ENCODE measurements around the gene ZNF814. TPM values are rescaled to one million over a fixed set of nuclear protein-coding genes. Genes with fewer than 3 reads are reported as not detected.
"Not testable (repeated sequence)": the region's sequence is repeated elsewhere in the genome, so short reads cannot be mapped to it uniquely, and the experiment has no call there.

The ZNF814 gene
- polyA plus RNA-seq, 3 donors: 2.7 to 4.1 (median 4.0) TPM

DNA sequence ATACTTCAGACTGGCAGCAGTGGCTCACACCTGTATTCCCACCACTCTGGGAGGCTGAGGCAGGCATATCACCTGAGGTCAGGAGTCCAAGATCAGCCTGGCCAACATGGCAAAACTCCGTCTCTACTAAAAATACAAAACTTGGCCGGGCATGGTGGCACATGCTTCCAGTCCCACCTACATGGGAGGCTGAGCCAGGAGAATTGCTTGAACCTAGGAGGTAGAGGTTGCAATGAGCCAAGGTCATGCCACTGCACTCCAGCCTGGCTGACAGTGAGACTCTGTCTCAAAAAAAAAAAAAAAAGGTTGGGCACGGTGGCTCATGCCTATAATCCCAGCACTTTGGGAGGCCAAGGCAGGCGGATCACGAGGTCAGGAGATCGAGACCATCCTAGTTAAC lies 19.2 kb downstream of the ZNF814 start:
- H3K27ac ChIP-seq (ENCODE audit: low read depth, low read length): not testable (repeated sequence)
- WGBS, 3 donors: 97 to 98% (median 98%) methylated on average over 5 to 6 of the region's 6 CpGs

GRCh38 chr19:57867868-57868492 lies 20.9 kb downstream of the ZNF814 start:
- no peak overlapping the region for H3K27ac ChIP-seq (ENCODE audit: low read depth, low read length)
- WGBS, 3 donors: 97 to 98% (median 97%) methylated on average over 7 of the region's 7 CpGs

DNA sequence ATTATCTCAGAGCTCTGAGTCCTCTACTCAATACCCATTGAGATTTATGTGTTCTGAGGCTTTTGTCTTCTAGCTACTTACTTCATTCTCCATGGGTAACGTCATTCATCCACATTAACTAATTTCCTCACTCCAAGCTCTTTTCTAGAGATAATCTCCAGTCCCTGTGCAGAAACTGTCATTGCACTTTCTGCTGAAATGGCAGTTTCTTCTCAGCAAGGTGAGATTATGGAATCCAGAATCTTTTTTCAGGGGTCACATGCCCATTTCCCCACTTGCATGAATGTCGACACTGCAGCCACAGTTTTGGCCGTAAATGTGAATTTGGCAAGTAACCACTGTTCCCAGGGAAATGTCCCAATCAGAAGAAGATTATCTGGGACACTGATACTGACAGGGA lies 26.5 kb downstream of the ZNF814 start:
- 70 to 93% (median 91%) methylated on average over 3 of the region's 3 CpGs for WGBS, 3 donors

DNA sequence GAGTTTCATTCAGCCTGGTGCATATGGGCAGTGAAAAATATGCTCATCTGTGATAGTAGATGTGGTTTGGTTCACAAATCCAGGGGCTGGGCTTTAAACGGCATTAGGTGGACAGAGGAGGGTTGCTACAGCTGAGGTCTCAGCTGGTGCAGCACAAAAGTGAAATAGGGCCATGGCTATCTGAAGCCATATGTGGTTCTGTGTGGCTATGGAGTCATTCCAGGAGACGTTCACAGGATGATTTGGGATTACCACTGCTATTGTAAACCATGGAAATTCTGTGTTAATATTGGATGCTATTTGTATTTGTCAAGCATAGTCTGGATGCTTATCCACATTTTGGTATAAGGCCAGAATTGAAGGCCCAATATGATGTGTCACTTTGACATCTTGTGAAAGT lies 34.7 kb downstream of the ZNF814 start:
- WGBS, 3 donors: 76 to 89% (median 88%) methylated on average over 2 of the region's 2 CpGs
- H3K27ac ChIP-seq (ENCODE audit: low read depth, low read length): not testable (repeated sequence)

More for the DNA sequence above, 26.5 kb downstream of the ZNF814 start:
- H3K27ac ChIP-seq (ENCODE audit: low read depth, low read length): not testable (repeated sequence)

DNA sequence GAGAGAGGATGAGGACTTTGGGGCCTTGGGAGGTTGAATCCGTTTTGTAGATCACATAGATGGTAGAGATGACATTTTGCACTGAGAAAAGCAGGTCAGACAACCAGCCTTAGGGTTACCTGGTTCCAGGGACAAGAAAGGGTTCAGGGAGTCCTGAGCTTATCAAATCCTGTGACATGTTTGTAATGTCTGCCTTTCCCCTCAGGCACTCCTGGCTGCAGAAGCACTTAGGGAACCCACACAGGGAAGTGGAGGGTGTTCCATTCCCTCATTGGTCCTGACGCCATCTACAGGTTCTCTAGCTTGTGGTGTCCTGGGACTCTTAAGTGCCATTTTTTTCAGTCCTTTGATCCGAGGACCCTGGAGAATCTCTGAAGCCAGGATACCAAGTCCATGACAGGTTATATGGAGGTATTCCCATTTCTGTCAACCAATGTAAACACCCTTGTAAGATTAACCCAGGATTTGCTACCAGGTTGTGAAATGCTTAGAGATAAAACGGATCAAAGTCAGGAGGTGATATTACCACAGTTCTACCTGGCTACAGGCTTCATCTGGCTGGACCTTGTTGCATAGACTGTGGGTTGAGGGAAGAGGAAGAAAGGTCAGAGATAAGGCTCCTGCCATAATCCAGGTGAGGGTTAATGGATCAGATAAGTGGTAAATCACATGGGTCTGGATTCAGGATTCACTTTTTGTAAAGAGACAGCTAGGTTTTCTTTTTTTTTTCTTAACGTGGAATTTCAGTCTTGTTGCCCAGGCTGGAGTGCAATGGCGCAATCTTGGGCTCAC lies 36.8 kb downstream of the ZNF814 start:
- WGBS, 3 donors: 65 to 84% (median 73%) methylated on average over 5 of the region's 6 CpGs
- not testable (repeated sequence) for H3K27ac ChIP-seq (ENCODE audit: low read depth, low read length)

DNA sequence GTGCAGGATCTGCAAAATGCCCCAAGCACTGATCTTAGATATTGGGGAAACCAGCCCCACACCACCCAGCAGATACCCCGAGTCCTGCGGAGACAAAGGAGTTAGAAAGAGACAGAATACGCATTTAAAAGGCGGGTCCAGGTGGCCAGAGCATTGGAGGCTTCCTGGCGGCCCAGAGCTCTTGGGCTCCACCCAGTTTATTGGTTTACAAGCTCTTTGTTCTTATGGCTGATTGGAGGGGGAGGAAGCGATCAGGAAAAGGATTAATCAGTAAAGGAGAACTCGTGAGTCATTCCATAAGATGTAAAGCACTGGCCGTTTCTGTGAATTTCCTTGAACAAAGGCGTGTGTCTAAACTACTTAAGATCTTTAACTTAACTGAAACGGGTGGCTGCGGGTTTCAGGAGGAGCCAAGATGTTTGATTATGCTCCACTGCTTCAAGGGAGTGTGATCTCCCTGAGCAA lies 38.3 kb downstream of the ZNF814 start:
- 7 to 18% (median 14%) methylated on average over 11 of the region's 11 CpGs for WGBS, 3 donors
- H3K27ac ChIP-seq (ENCODE audit: low read depth, low read length): no peak overlapping the region

- WGBS, 3 donors: 0% methylated on average over 41 to 42 of the region's 42 CpGs
- not testable (repeated sequence) for H3K27ac ChIP-seq (ENCODE audit: low read depth, low read length)
These were observed 39.0 kb downstream of the ZNF814 start, which contains the start of gene ZNF587 for GRCh38 chr19:57849666-57850473. Gene ZNF587 (plus strand): TSS chr19:57849859. CDS start chr19:57850039, 180 bp downstream.

GRCh38 chr19:57849162-57849665 lies 39.6 kb downstream of the ZNF814 start:
- 92 to 97% (median 95%) methylated on average over 2 of the region's 2 CpGs for WGBS, 3 donors
- H3K27ac ChIP-seq (ENCODE audit: low read depth, low read length): not testable (repeated sequence)

- not testable (repeated sequence) for H3K27ac ChIP-seq (ENCODE audit: low read depth, low read length)
- WGBS, 3 donors: 68 to 85% (median 79%) methylated on average over 3 of the region's 3 CpGs
These were observed 41.7 kb downstream of the ZNF814 start for GRCh38 chr19:57847164-57847563.

GRCh38 chr19:57841122-57841763 lies 47.6 kb downstream of the ZNF814 start:
- WGBS, 3 donors: 69 to 87% (median 73%) methylated on average over 6 of the region's 6 CpGs

DNA sequence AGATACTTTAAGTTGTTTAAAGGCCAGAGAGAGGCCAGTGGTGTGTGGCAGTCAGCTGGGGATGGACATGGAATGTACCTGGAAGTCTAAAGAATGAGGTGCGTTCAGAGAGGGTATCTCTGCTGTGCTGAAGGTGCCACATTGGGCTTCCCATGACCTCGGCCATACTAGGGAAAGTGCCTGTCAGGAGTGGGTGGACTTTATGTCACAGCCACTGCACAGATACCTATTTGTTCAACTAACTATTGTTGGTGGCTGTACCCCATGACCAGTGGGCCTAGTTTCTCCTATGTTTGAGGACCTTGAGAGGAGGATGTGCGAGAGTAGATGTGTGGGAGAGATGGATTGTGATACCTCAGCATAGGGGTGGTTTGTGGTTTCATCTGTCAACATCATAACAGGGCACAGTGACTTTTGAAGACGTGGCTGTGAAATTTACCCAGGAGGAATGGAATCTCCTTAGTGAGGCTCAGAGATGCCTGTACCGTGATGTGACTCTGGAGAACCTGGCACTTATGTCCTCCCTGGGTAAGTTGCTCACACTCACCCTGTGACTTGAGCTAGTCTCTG lies 50.1 kb downstream of the ZNF814 start:
- H3K27ac ChIP-seq (ENCODE audit: low read depth, low read length): not testable (repeated sequence)
- WGBS, 3 donors: 92 to 96% (median 93%) methylated on average over 4 to 5 of the region's 5 CpGs

More at GRCh38 chr19:57841122-57841763, 47.6 kb downstream of the ZNF814 start:
- no peak overlapping the region for H3K27ac ChIP-seq (ENCODE audit: low read depth, low read length)

DNA sequence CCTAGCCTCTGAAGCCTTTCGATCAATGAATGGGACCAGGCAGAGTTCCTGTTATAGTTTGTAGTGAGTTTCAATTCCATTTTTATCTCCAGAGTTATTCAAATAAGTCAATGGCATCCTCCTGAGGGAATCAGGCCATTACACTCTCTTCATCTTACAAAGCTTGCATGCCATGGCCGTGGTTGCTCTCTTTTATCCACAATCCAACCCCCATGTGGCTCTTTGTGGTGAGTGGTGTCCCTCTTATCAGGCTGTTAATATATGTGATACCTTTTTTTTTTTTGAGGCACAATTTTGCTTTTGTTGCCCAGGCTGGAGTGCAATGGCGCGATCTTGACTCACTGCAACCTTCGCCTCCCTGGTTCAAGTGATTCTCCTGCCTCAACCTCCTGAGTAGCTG lies 51.8 kb downstream of the ZNF814 start:
- WGBS, 3 donors: 91 to 94% (median 93%) methylated on average over 5 of the region's 5 CpGs
- not testable (repeated sequence) for H3K27ac ChIP-seq (ENCODE audit: low read depth, low read length)

DNA sequence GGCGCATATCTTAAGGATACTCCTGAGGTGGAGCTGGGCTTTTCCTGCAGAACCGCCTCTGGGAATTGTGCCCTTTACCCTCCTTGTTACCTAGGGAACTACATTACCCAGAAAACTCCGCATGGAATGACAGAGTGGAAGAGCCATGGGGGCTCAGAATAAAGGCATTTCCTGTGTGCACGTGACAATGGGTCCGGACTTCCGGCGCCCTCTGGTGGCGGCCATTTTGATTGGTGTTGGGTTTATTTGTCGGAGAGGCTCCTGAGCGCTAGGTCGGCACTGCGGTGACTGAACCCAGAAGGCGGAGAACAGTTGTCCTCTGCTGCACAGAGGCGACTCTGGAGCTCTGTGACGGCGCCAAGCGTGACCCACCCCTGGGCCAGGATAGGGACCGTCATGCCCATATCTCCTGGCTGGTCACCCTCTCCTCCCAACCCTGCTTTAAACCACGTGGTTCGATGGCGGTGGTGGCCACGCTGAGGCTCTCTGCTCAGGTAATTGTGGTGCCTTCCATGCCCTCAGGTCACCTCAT lies 58.7 kb downstream of the ZNF814 start, which contains the start of gene ZNF587B:
ZNF587B (plus strand) TSS at position 229 of the 532 bp plus-strand sequence; CDS start at position 459, 230 bp downstream.
- H3K27ac ChIP-seq (ENCODE audit: low read depth, low read length): no peak within 1 kb of the TSS
- WGBS, 3 donors: 30 to 44% (median 41%) methylated on average over 22 of the region's 22 CpGs

DNA sequence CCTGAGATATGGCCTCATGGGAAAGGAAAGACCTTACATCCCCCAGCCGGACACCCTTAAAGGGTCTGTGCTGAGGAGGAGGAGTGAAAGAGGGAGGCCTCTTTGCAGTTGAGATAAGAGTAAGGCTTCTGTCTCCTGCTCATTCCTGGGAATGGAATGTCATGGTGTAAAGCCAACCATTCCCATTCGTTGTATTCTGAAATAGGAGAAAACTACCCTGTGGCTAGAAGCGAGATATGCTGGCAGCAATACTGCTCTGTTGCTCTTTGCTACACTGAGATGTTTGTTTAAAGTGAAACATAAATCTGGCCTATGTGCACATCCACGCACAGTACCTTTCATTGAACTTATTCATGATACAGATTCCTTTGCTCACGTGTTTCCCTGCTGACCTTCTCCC lies 59.5 kb downstream of the ZNF814 start:
- H3K27ac ChIP-seq (ENCODE audit: low read depth, low read length): no peak overlapping the region
- WGBS, 3 donors: 30 to 67% (median 65%) methylated on average over 5 of the region's 5 CpGs

- WGBS, 3 donors: 86 to 96% (median 94%) methylated on average over 6 of the region's 6 CpGs
These were observed 63.3 kb downstream of the ZNF814 start for GRCh38 chr19:57825511-57825910.

DNA sequence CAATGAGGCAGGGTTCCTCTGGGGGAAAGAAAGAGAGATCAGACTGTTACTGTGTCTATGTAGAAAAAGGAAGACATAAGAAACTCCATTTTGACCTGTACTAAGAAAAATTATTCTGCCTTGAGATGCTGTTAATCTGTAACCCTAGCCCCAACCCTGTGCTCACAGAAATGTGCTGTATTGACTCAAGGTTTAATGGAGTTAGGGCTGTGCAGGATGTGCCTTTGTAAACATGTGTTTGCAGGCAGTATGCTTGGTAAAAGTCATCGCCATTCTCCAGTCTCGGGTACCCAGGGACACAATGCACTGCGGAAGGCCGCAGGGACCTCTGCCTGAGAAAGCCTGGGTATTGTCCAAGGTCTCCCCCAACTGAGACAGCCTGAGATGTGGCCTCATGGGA lies 65.2 kb downstream of the ZNF814 start:
- WGBS, 3 donors: 36 to 85% (median 78%) methylated on average over 4 of the region's 4 CpGs
- H3K27ac ChIP-seq (ENCODE audit: low read depth, low read length): not testable (repeated sequence)

More at GRCh38 chr19:57825511-57825910, 63.3 kb downstream of the ZNF814 start:
- no peak overlapping the region for H3K27ac ChIP-seq (ENCODE audit: low read depth, low read length)

DNA sequence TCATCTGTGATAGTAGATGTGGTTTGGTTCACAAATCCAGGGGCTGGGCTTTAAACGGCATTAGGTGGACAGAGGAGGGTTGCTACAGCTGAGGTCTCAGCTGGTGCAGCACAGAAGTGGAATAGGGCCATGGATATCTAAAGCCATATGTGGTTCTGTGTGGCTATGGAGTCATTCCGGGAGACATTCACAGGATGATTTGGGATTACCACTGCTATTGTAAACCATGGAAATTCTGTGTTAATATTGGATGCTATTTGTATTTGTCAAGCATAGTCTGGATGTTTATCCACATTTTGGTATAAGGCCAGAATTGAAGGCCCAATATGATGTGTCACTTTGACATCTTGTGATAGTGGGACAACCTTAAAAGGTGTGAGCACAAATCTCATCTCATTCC lies 65.7 kb downstream of the ZNF814 start:
- 56 to 86% (median 80%) methylated on average over 2 of the region's 2 CpGs for WGBS, 3 donors

More for the DNA sequence above, 65.7 kb downstream of the ZNF814 start:
- H3K27ac ChIP-seq (ENCODE audit: low read depth, low read length): not testable (repeated sequence)
